LNCAP (cell line): Measurements from ENCODE around the gene LINS1.

ENCODE experiments used
- CTCF ChIP-seq: fragments of 450-650 bp; IDR thresholded peaks from 2 replicates; pipeline ENCODE4 v1.5.1; 2017; ENCODE audit warnings: mild to moderate bottlenecking

Gene LINS1

GRCh38 chr15:100570275-100570674 lies 31.7 kb downstream of the LINS1 start:
- no peak for TF ChIP-seq CTCF

GRCh38 chr15:100569391-100569790 lies 32.6 kb downstream of the LINS1 start:
- no peak for TF ChIP-seq CTCF

- TF ChIP-seq CTCF: no peak
These were observed 34.9 kb downstream of the LINS1 start for GRCh38 chr15:100566850-100567628.

- no peak for TF ChIP-seq CTCF
These were observed 36.4 kb downstream of the LINS1 start for GRCh38 chr15:100565591-100565990.

GRCh38 chr15:100560323-100560722 lies 41.7 kb downstream of the LINS1 start:
- no peak for TF ChIP-seq CTCF

GRCh38 chr15:100559330-100559729 lies 42.7 kb downstream of the LINS1 start:
- no peak for TF ChIP-seq CTCF

GRCh38 chr15:100558771-100559254 lies 43.2 kb downstream of the LINS1 start:
- TF ChIP-seq CTCF: no peak
